Body of pancreas (tissue), 4 donors: ENCODE data around the gene SVIL.

Experiments used
- CTCF ChIP-seq, 7 experiments: fragments of 450-650 bp in 4 of 7; fragments of 200-600 bp in 3 of 7; sonication (generic) in 3 of 7; IDR thresholded peaks; one replicate each; pipeline ENCODE4 v1.5.1; 2016 to 2019; ENCODE audit warnings: antibody characterized with exemption in 7 of 7
- POLR2A ChIP-seq, 3 donors: fragments of 450-650 bp; IDR thresholded peaks; one replicate each; pipeline ENCODE4 v1.6.1; 2016; ENCODE audit warnings: antibody characterized with exemption in 3 of 3, mild to moderate bottlenecking in 2 of 3

- TF ChIP-seq CTCF (IDR thresholded peaks at IDR 0.05) = no peak
- no peak for TF ChIP-seq POLR2A (IDR thresholded peaks at IDR 0.05)
Measured at GRCh38 chr10:29415876-29416275, 218.9 kb downstream of the SVIL start.
